MM.1S (cell line): ENCODE data around the gene PHLDB2.

ENCODE experiments used
- DNase-seq: peaks from one replicate; pipeline ENCODE4 v3.0.0-alpha.2; 2015
- H2AFZ ChIP-seq: fragments of 300-600 bp; sonication (generic); 2 replicates; pipeline ENCODE4 v1.6.0; 2016; ENCODE audit warnings: antibody characterized with exemption, low read length
- H3F3A ChIP-seq: fragments of 300-600 bp; sonication (generic); 2 replicates; pipeline ENCODE4 v1.6.1; 2016; ENCODE audit warnings: mild to moderate bottlenecking, antibody characterized with exemption, low read length, moderate library complexity, mixed read lengths; ENCODE audit not compliant: insufficient read depth
- H3K27ac ChIP-seq: fragments of 300-600 bp; sonication (generic); 2 replicates; pipeline ENCODE4 v1.5.1; 2016; ENCODE audit warnings: mild to moderate bottlenecking, low read length
- H3K27me3 ChIP-seq: fragments of 300-600 bp; sonication (generic); replicated peaks from 2 replicates; pipeline ENCODE4 v1.6.0; 2016; ENCODE audit warnings: low read length; ENCODE audit not compliant: insufficient read depth
- H3K36me3 ChIP-seq: fragments of 300-600 bp; sonication (generic); replicated peaks from 2 replicates; pipeline ENCODE4 v1.6.1; 2016; ENCODE audit warnings: mild to moderate bottlenecking, low read length, mixed read lengths; ENCODE audit not compliant: insufficient read depth
- H3K4me1 ChIP-seq: fragments of 300-600 bp; sonication (generic); 2 replicates; pipeline ENCODE4 v1.6.1; 2016; ENCODE audit warnings: low read length, mixed read lengths
- H3K4me2 ChIP-seq: fragments of 300-600 bp; sonication (generic); 2 replicates; pipeline ENCODE4 v1.6.0; 2016; ENCODE audit warnings: low read depth, low read length
- H3K4me3 ChIP-seq: fragments of 300-600 bp; sonication (generic); 2 replicates; pipeline ENCODE4 v1.5.1; 2016; ENCODE audit warnings: low read length, mixed read lengths
- H3K79me2 ChIP-seq: fragments of 300-600 bp; sonication (generic); 2 replicates; pipeline ENCODE4 v1.6.1; 2016; ENCODE audit warnings: mixed run types, low read length, mixed read lengths
- H3K9ac ChIP-seq: fragments of 300-600 bp; sonication (generic); 2 replicates; pipeline ENCODE4 v1.6.1; 2016; ENCODE audit warnings: low read length, mixed read lengths
- H3K9me2 ChIP-seq: fragments of 300-600 bp; sonication (generic); replicated peaks from 2 replicates; pipeline ENCODE4 v1.6.1; 2016; ENCODE audit warnings: mild to moderate bottlenecking, low read length, mixed read lengths; ENCODE audit not compliant: insufficient read depth
- H3K9me3 ChIP-seq: fragments of 300-600 bp; sonication (generic); replicated peaks from 2 replicates; pipeline ENCODE4 v1.6.1; 2016; ENCODE audit warnings: mild to moderate bottlenecking, low read length, mixed read lengths; ENCODE audit not compliant: insufficient read depth
- H4K20me1 ChIP-seq: fragments of 300-600 bp; sonication (generic); 2 replicates; pipeline ENCODE4 v1.6.1; 2016; ENCODE audit warnings: mild to moderate bottlenecking, low read length, moderate library complexity, mixed read lengths; ENCODE audit not compliant: insufficient read depth
- CTCF ChIP-seq: fragments of 300-600 bp; sonication (generic); IDR thresholded peaks from 2 replicates; pipeline ENCODE4 v1.5.1; 2016; ENCODE audit warnings: antibody characterized with exemption, low read length, mixed read lengths
- EZH2 ChIP-seq: fragments of 300-600 bp; sonication (generic); optimal IDR thresholded peaks from 2 replicates; pipeline ENCODE3; 2017; ENCODE audit warnings: low read depth, mild to moderate bottlenecking, antibody characterized with exemption, low read length, mixed read lengths
- EZH2phosphoT487 ChIP-seq: fragments of 300-600 bp; sonication (generic); IDR thresholded peaks from 2 replicates; pipeline ENCODE4 v1.6.1; 2018; ENCODE audit warnings: antibody characterized with exemption, low read length

The PHLDB2 gene

GRCh38 chr3:111989061-111989678 lies 130.1 kb downstream of the PHLDB2 start:
- DNase-seq, result peak; percentile 77
- Histone ChIP-seq H3K27me3 (no peaks in the 10 kb centered on the region), H2AFZ (no peak overlapping the region), H3K4me1 (no peaks in the 10 kb centered on the region), H3K9ac (no peak overlapping the region), H3K4me3 (no peak overlapping the region), H4K20me1 (no peaks in the 10 kb centered on the region), H3K9me2 (no peaks in the 10 kb centered on the region), H3F3A (no peaks in the 10 kb centered on the region), H3K4me2 (no peak overlapping the region), H3K79me2 (no peaks in the 10 kb centered on the region), H3K36me3 (no peaks in the 10 kb centered on the region; the same call in 1 of the 2 replicates), H3K9me3 (no peaks in the 10 kb centered on the region), H3K27ac (no peak overlapping the region)
- TF ChIP-seq CTCF (peak; percentile 80), EZH2phosphoT487 (no peak), EZH2 (no peak)

- Histone ChIP-seq H3K79me2 (no peaks in the 10 kb centered on the region), H3F3A (no peaks in the 10 kb centered on the region), H3K4me2 (no peak overlapping the region), H3K27me3 (no peaks in the 10 kb centered on the region), H2AFZ (no peak overlapping the region), H4K20me1 (no peaks in the 10 kb centered on the region), H3K9me2 (no peaks in the 10 kb centered on the region), H3K4me3 (no peak overlapping the region), H3K36me3 (no peaks in the 10 kb centered on the region; the same call in 1 of the 2 replicates), H3K27ac (no peak overlapping the region), H3K9ac (no peak overlapping the region), H3K9me3 (no peaks in the 10 kb centered on the region), H3K4me1 (no peaks in the 10 kb centered on the region)
- no peak for DNase-seq
- TF ChIP-seq CTCF (no peak), EZH2phosphoT487 (no peak), EZH2 (no peak)
Observed at GRCh38 chr3:111993038-111993437, 134.0 kb downstream of the PHLDB2 start.

- Histone ChIP-seq H2AFZ (peak within 1 kb of the TSS; percentile 97), H3K9ac (peak within 1 kb of the TSS; percentile 31; the same call in 1 of the 2 replicates), H3F3A (peaks cover 3% of the 10 kb centered on the region; the same call in 1 of the 2 replicates), H3K4me2 (peak within 1 kb of the TSS; percentile 97), H3K9me3 (no peaks in the 10 kb centered on the region), H3K4me3 (peak within 1 kb of the TSS; percentile 77), H3K27me3 (no peaks in the 10 kb centered on the region), H4K20me1 (no peaks in the 10 kb centered on the region), H3K27ac (no peak within 1 kb of the TSS), H3K4me1 (no peaks in the 10 kb centered on the region), H3K36me3 (no peaks in the 10 kb centered on the region), H3K79me2 (no peaks in the 10 kb centered on the region), H3K9me2 (no peaks in the 10 kb centered on the region)
- TF ChIP-seq EZH2 (no peak), CTCF (no peak), EZH2phosphoT487 (no peak)
- peak; percentile 51 for DNase-seq
Observed at GRCh38 chr3:111998636-111999483, 139.8 kb downstream of the PHLDB2 start, which contains the start of gene TAGLN3. TSS of gene TAGLN3 (plus strand) at chr3:111998922. CDS start at chr3:111999423, 501 bp downstream.
